Measurements from ENCODE around the gene CCL22. TPM values are rescaled to one million over a fixed set of nuclear protein-coding genes. Genes with fewer than 3 reads are reported as not detected.

CCL22 gene
- total and polyA plus RNA-seq, 2 experiments from 2014 or later, result 0.13 TPM; not detected in 1

GRCh38 chr16:57345021-57345420 is 13.6 kb upstream of the CCL22 start:
- no peaks in the 10 kb centered on the region for H3K36me3 ChIP-seq (replicated peaks; ENCODE audit: insufficient read depth, low read depth)
- H3K9me2 ChIP-seq (replicated peaks; ENCODE audit: insufficient read depth), result no peaks in the 10 kb centered on the region
- H4K20me1 ChIP-seq (ENCODE audit: insufficient read depth, poor library complexity, severe bottlenecking), result no peaks in the 10 kb centered on the region
- H3K27ac ChIP-seq, result no peak overlapping the region
- peaks cover 2% of the 10 kb centered on the region for H3K27me3 ChIP-seq
- TF ChIP-seq CTCF (IDR thresholded peaks at IDR 0.05; ENCODE audit: poor library complexity), result no peak
- TF ChIP-seq EZH2 (IDR thresholded peaks at IDR 0.05; ENCODE audit: borderline replicate concordance), result no peak
- no peak for TF ChIP-seq EZH2phosphoT487 (IDR thresholded peaks at IDR 0.05; ENCODE audit: low read depth, severe bottlenecking, unreplicated experiment)
- WGBS (ENCODE audit: low lambda C conversion rate, missing lambda C conversion rate), result 76% methylated on average over 2 of the region's 2 CpGs
- H3K4me3 ChIP-seq, result no peak overlapping the region
- DNase-seq (ENCODE audit: low spot score), result no peak
- no peak overlapping the region for H2AFZ ChIP-seq
- H3K4me2 ChIP-seq, result no peak overlapping the region
- H3K79me2 ChIP-seq, result no peaks in the 10 kb centered on the region
- no peaks in the 10 kb centered on the region for H3K9me3 ChIP-seq (ENCODE audit: low read depth)
- no peaks in the 10 kb centered on the region for H3K4me1 ChIP-seq (ENCODE audit: insufficient read depth)

- no peak for DNase-seq (ENCODE audit: low spot score)
- H3K4me1 ChIP-seq (ENCODE audit: insufficient read depth), result no peaks in the 10 kb centered on the region
- no peak overlapping the region for H2AFZ ChIP-seq
- H3K79me2 ChIP-seq, result no peaks in the 10 kb centered on the region
- peaks cover 2% of the 10 kb centered on the region for H3K27me3 ChIP-seq
- H3K9me2 ChIP-seq (replicated peaks; ENCODE audit: insufficient read depth), result no peaks in the 10 kb centered on the region
- H4K20me1 ChIP-seq (ENCODE audit: insufficient read depth, poor library complexity, severe bottlenecking), result no peaks in the 10 kb centered on the region
- TF ChIP-seq EZH2 (IDR thresholded peaks at IDR 0.05; ENCODE audit: borderline replicate concordance), result no peak
- no peak for TF ChIP-seq CTCF (IDR thresholded peaks at IDR 0.05; ENCODE audit: poor library complexity)
- no peak for TF ChIP-seq EZH2phosphoT487 (IDR thresholded peaks at IDR 0.05; ENCODE audit: low read depth, severe bottlenecking, unreplicated experiment)
- no peaks in the 10 kb centered on the region for H3K36me3 ChIP-seq (replicated peaks; ENCODE audit: insufficient read depth, low read depth)
- H3K4me3 ChIP-seq, result no peak overlapping the region
- 69% methylated on average over 3 of the region's 3 CpGs for WGBS (ENCODE audit: low lambda C conversion rate, missing lambda C conversion rate)
- H3K27ac ChIP-seq, result no peak overlapping the region
- no peaks in the 10 kb centered on the region for H3K9me3 ChIP-seq (ENCODE audit: low read depth)
- no peak overlapping the region for H3K4me2 ChIP-seq
Measured at GRCh38 chr16:57345666-57346204, 12.8 kb upstream of the CCL22 start.

GRCh38 chr16:57347858-57348257 is 10.7 kb upstream of the CCL22 start:
- TF ChIP-seq EZH2phosphoT487 (IDR thresholded peaks at IDR 0.05; ENCODE audit: low read depth, severe bottlenecking, unreplicated experiment) (no peak), EZH2 (IDR thresholded peaks at IDR 0.05; ENCODE audit: borderline replicate concordance) (no peak), CTCF (IDR thresholded peaks at IDR 0.05; ENCODE audit: poor library complexity) (no peak)
- H3K4me1 ChIP-seq (ENCODE audit: insufficient read depth), result no peaks in the 10 kb centered on the region
- WGBS (ENCODE audit: low lambda C conversion rate, missing lambda C conversion rate), result 94% methylated on average over 6 of the region's 6 CpGs
- no peak overlapping the region for H3K27ac ChIP-seq
- H3K79me2 ChIP-seq, result no peaks in the 10 kb centered on the region
- no peak overlapping the region for H2AFZ ChIP-seq
- no peaks in the 10 kb centered on the region for H4K20me1 ChIP-seq (ENCODE audit: insufficient read depth, poor library complexity, severe bottlenecking)
- no peak for DNase-seq (ENCODE audit: low spot score)
- no peaks in the 10 kb centered on the region for H3K36me3 ChIP-seq (replicated peaks; ENCODE audit: insufficient read depth, low read depth)
- no peaks in the 10 kb centered on the region for H3K9me2 ChIP-seq (replicated peaks; ENCODE audit: insufficient read depth)
- H3K4me2 ChIP-seq, result no peak overlapping the region
- H3K27me3 ChIP-seq, result peaks cover 2% of the 10 kb centered on the region
- H3K9me3 ChIP-seq (ENCODE audit: low read depth), result no peaks in the 10 kb centered on the region
- H3K4me3 ChIP-seq, result no peak overlapping the region
